Measurements from ENCODE around the gene LRMDA.

DNA sequence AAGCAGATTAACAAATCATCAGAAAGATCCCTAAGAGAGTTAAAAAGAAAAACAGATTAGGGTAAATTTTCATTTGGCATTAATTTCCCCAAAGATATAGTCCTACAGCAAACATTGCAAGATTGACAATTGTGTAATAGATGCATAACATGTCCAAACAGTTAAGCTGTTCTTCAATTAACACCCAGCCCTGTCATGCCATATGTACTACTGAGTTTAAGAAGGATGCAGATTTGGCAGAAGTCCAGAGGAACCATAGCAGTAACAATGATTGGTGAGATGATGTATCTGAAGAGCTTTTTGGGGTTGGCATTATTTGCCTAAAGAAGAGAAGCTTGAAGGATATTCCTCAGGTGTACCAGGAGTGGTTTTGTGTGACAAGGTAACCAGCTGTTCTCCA is 287.6 kb downstream of the LRMDA start:
- TF ChIP-seq, protein P1, sequence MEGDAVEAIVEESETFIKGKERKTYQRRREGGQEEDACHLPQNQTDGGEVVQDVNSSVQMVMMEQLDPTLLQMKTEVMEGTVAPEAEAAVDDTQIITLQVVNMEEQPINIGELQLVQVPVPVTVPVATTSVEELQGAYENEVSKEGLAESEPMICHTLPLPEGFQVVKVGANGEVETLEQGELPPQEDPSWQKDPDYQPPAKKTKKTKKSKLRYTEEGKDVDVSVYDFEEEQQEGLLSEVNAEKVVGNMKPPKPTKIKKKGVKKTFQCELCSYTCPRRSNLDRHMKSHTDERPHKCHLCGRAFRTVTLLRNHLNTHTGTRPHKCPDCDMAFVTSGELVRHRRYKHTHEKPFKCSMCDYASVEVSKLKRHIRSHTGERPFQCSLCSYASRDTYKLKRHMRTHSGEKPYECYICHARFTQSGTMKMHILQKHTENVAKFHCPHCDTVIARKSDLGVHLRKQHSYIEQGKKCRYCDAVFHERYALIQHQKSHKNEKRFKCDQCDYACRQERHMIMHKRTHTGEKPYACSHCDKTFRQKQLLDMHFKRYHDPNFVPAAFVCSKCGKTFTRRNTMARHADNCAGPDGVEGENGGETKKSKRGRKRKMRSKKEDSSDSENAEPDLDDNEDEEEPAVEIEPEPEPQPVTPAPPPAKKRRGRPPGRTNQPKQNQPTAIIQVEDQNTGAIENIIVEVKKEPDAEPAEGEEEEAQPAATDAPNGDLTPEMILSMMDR (conservative IDR thresholded peaks at IDR 0.05; ENCODE audit: low read length) = no peak
- no peak for TF ChIP-seq EZH2phosphoT487 (IDR thresholded peaks at IDR 0.05; ENCODE audit: borderline replicate concordance, low read depth, low read length)

Data from OCI-LY7 (cell line).